Upper lobe of left lung (tissue), 6 donors: ENCODE measurements around the gene ASTN1. TPM values are rescaled to one million over a fixed set of nuclear protein-coding genes. Genes with fewer than 3 reads are reported as not detected.

ENCODE experiments used
- ATAC-seq, 2 donors: fragments of 200-7000 bp; cut with Tn5 transposase; one replicate each; pipeline ENCODE4 v1.9.1; 2022; ENCODE audit warnings: mild to moderate bottlenecking in 2 of 2, moderate library complexity in 2 of 2; ENCODE audit not compliant: low FRiP score in 2 of 2
- DNase-seq, 2 donors: peaks; one replicate each; pipeline ENCODE4 v3.0.0-alpha.2; 2019 to 2020
- H3K27ac ChIP-seq, 4 donors: fragments of 200-600 bp; sonication (generic); one replicate each; pipeline ENCODE4 v1.5.1; 2016 to 2019
- H3K27me3 ChIP-seq, 4 donors: fragments of 200-600 bp; sonication (generic); one replicate each; pipeline ENCODE4 v1.5.1; 2017 to 2019
- H3K36me3 ChIP-seq, 4 donors: fragments of 200-600 bp; sonication (generic); one replicate each; pipeline ENCODE4 v1.5.1; 2016 to 2019
- H3K4me1 ChIP-seq, 4 donors: fragments of 200-600 bp; sonication (generic); one replicate each; pipeline ENCODE4 v1.5.1; 2018 to 2019
- H3K4me3 ChIP-seq, 4 donors: fragments of 200-600 bp; sonication (generic); one replicate each; pipeline ENCODE4 v1.5.1; 2017 to 2019; ENCODE audit warnings: mild to moderate bottlenecking in 2 of 4, moderate library complexity in 1 of 4
- H3K9me3 ChIP-seq, 4 donors: fragments of 200-600 bp; sonication (generic); one replicate each; pipeline ENCODE4 v1.5.1; 2018 to 2019
- CTCF ChIP-seq, 6 experiments: fragments of 450-650 bp in 4 of 6; fragments of 200-600 bp in 2 of 6; sonication (generic) in 2 of 6; IDR thresholded peaks; one replicate each; pipeline ENCODE4 v1.5.1; 2016 to 2019; ENCODE audit warnings: antibody characterized with exemption in 6 of 6
- EP300 ChIP-seq, 4 donors: sonication (generic); formaldehyde crosslinking; IDR thresholded peaks; one replicate each; pipeline ENCODE4 v1.5.1; 2017; ENCODE audit warnings: antibody characterized with exemption in 4 of 4, control low read depth in 2 of 4
- POLR2A ChIP-seq, 4 donors: fragments of 450-650 bp; IDR thresholded peaks; one replicate each; pipeline ENCODE4 v1.5.1; 2016 to 2017; ENCODE audit warnings: antibody characterized with exemption in 4 of 4, mild to moderate bottlenecking in 2 of 4
- POLR2AphosphoS5 ChIP-seq, 2 donors: sonication (generic); formaldehyde crosslinking; IDR thresholded peaks; one replicate each; pipeline ENCODE4 v1.5.1; 2017; ENCODE audit warnings: antibody characterized with exemption in 2 of 2
- WGBS, 2 donors: methylation state at CpG; one replicate each; pipeline ENCODE4 v1.1.5; 2017 to 2018; 5-methylcytosine and 5-hydroxymethylcytosine counted together
- total RNA-seq, 6 donors: library from RNA; depleted of rRNA in 4 of 6; stranded (reverse); fragments of >200 nt in 4 of 6; gene quantifications; one replicate each; pipeline versions ENCODE4 v1.1.0 to v1.2.1, GENCODE V29; 2016 to 2021
- donor health status: DM: no; HTN: no; CAD: no; lungs with moderate emphysema.
- donor health status: DM: no; HTN: yes; CAD: no; lungs with severe emphysema.

The ASTN1 gene
- total RNA-seq, 6 donors from 2014 or later, result 0.15 to 1.0 (median 0.32) TPM; not detected in 2

- H3K9me3 ChIP-seq, result no peaks in the 10 kb centered on the region
- no peak overlapping the region for H3K4me3 ChIP-seq
- peaks cover 0 to 4% (median 3%) of the 10 kb centered on the region in 4 donors for H3K4me1 ChIP-seq
- no peak for DNase-seq
- no peak overlapping the region for H3K27ac ChIP-seq
- WGBS, 2 donors, result 91 to 92% methylated on average over 2 of the region's 2 CpGs
- ATAC-seq, result no peak
- TF ChIP-seq POLR2A (IDR thresholded peaks at IDR 0.05), result no peak
- TF ChIP-seq POLR2AphosphoS5 (IDR thresholded peaks at IDR 0.05), result no peak
- no peak for TF ChIP-seq EP300 (IDR thresholded peaks at IDR 0.05)
- no peak for TF ChIP-seq CTCF (IDR thresholded peaks at IDR 0.05)
- no peaks in the 10 kb centered on the region for H3K27me3 ChIP-seq
- H3K36me3 ChIP-seq, result no peaks in the 10 kb centered on the region
These were observed 22.1 kb upstream of the ASTN1 start for GRCh38 chr1:177186639-177187038.

- TF ChIP-seq EP300 (IDR thresholded peaks at IDR 0.05), result no peak
- TF ChIP-seq CTCF (IDR thresholded peaks at IDR 0.05), result peak in 1 of 6 experiments; percentile 33
- no peak for TF ChIP-seq POLR2AphosphoS5 (IDR thresholded peaks at IDR 0.05)
- TF ChIP-seq POLR2A (IDR thresholded peaks at IDR 0.05), result no peak
- H3K36me3 ChIP-seq, result no peaks in the 10 kb centered on the region
- peaks cover 0 to 9% (median 8%) of the 10 kb centered on the region in 4 donors for H3K4me1 ChIP-seq
- no peak overlapping the region for H3K27ac ChIP-seq
- DNase-seq, result no peak
- ATAC-seq, result no peak
- WGBS, 2 donors, result 68 to 73% methylated on average over 5 of the region's 5 CpGs
- H3K9me3 ChIP-seq, result no peaks in the 10 kb centered on the region
- H3K4me3 ChIP-seq, result no peak overlapping the region
- peaks cover 0 to 2% (median 0%) of the 10 kb centered on the region in 4 donors for H3K27me3 ChIP-seq
These were observed 20.7 kb upstream of the ASTN1 start for GRCh38 chr1:177185209-177185608.

- H3K27ac ChIP-seq, result no peak overlapping the region
- peaks cover 0 to 2% (median 0%) of the 10 kb centered on the region in 4 donors for H3K27me3 ChIP-seq
- TF ChIP-seq EP300 (IDR thresholded peaks at IDR 0.05) (no peak), POLR2A (IDR thresholded peaks at IDR 0.05) (no peak), POLR2AphosphoS5 (IDR thresholded peaks at IDR 0.05) (no peak), CTCF (IDR thresholded peaks at IDR 0.05) (no peak)
- no peaks in the 10 kb centered on the region for H3K36me3 ChIP-seq
- no peak overlapping the region for H3K4me3 ChIP-seq
- H3K4me1 ChIP-seq, result peaks cover 0 to 9% (median 8%) of the 10 kb centered on the region in 4 donors
- H3K9me3 ChIP-seq, result no peaks in the 10 kb centered on the region
- DNase-seq (no peak), ATAC-seq (no peak)
- WGBS, 2 donors, result 63 to 71% methylated on average over 2 of the region's 2 CpGs
These were observed 19.3 kb upstream of the ASTN1 start for GRCh38 chr1:177183836-177184235.

- H3K9me3 ChIP-seq, result no peaks in the 10 kb centered on the region
- ATAC-seq (peak; percentile 70 to 89), DNase-seq (peak; percentile 48 to 82)
- no peaks in the 10 kb centered on the region for H3K36me3 ChIP-seq
- peak overlapping the region in 1 of 4 donors; percentile 21 for H3K4me3 ChIP-seq
- H3K27ac ChIP-seq, result no peak overlapping the region
- peaks cover 0 to 9% (median 8%) of the 10 kb centered on the region in 4 donors for H3K4me1 ChIP-seq
- H3K27me3 ChIP-seq, result peaks cover 0 to 2% (median 0%) of the 10 kb centered on the region in 4 donors
- TF ChIP-seq CTCF (IDR thresholded peaks at IDR 0.05) (peak; percentile 50 to 74 (median 67)), EP300 (IDR thresholded peaks at IDR 0.05) (no peak), POLR2AphosphoS5 (IDR thresholded peaks at IDR 0.05) (no peak)
- 0 to 2% methylated on average over 5 to 30 of the region's 32 CpGs for WGBS, 2 donors
These were observed 17.2 kb upstream of the ASTN1 start for GRCh38 chr1:177181631-177182291.

- Histone ChIP-seq H3K4me1 (peaks cover 0 to 9% (median 8%) of the 10 kb centered on the region in 4 donors), H3K27ac (no peak overlapping the region), H3K36me3 (no peaks in the 10 kb centered on the region), H3K4me3 (peak overlapping the region in 1 of 4 donors; percentile 21), H3K9me3 (no peaks in the 10 kb centered on the region), H3K27me3 (peaks cover 0 to 2% (median 0%) of the 10 kb centered on the region in 4 donors)
- ATAC-seq (peak in 1 of 2 donors; percentile 5), DNase-seq (peak in 1 of 2 donors; percentile 73)
- WGBS, 2 donors, result 22 to 40% methylated on average over 13 of the region's 13 CpGs
- no peak for TF ChIP-seq POLR2AphosphoS5 (IDR thresholded peaks at IDR 0.05)
- TF ChIP-seq CTCF (IDR thresholded peaks at IDR 0.05), result no peak
- no peak for TF ChIP-seq EP300 (IDR thresholded peaks at IDR 0.05)
- no peak for TF ChIP-seq POLR2A (IDR thresholded peaks at IDR 0.05)
These were observed 16.7 kb upstream of the ASTN1 start for GRCh38 chr1:177181280-177181630.
